Gastroesophageal sphincter (tissue), 3 donors: ENCODE measurements around the gene DYSF.

ENCODE experiments used
- POLR2AphosphoS5 ChIP-seq: sonication (generic); formaldehyde crosslinking; IDR thresholded peaks from one replicate; pipeline ENCODE4 v1.6.1; 2017; ENCODE audit warnings: antibody characterized with exemption
- TF ChIP-seq, protein P1 (sequence below), 4 experiments: fragments of 200-600 bp in 2 of 4; fragments of 450-650 bp in 2 of 4; sonication (generic) in 1 of 4; IDR thresholded peaks; one replicate each; pipeline ENCODE4 v1.5.1; 2017 to 2019; ENCODE audit warnings: antibody characterized with exemption in 4 of 4, mild to moderate bottlenecking in 2 of 4, moderate library complexity in 2 of 4

DNA sequence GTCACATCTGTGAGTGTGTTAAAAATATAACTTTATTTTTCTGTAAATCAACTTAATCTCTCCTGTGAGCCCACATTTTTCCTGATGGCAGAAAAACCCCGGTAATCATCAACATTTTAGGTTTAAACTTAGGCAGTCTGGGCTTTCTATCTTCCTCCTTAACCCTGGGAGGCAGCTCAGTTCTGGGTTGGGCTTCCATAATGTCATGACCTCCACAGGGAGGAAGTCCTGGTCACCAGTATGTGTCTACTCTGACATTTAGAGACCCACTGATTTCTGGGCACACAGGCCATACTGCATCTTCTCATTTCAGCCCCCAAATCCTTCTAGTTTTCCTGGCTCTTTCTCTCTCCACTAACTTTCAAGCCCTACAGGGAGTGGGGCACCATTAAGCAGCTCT lies 181.2 kb downstream of the DYSF start:
- TF ChIP-seq, protein P1, sequence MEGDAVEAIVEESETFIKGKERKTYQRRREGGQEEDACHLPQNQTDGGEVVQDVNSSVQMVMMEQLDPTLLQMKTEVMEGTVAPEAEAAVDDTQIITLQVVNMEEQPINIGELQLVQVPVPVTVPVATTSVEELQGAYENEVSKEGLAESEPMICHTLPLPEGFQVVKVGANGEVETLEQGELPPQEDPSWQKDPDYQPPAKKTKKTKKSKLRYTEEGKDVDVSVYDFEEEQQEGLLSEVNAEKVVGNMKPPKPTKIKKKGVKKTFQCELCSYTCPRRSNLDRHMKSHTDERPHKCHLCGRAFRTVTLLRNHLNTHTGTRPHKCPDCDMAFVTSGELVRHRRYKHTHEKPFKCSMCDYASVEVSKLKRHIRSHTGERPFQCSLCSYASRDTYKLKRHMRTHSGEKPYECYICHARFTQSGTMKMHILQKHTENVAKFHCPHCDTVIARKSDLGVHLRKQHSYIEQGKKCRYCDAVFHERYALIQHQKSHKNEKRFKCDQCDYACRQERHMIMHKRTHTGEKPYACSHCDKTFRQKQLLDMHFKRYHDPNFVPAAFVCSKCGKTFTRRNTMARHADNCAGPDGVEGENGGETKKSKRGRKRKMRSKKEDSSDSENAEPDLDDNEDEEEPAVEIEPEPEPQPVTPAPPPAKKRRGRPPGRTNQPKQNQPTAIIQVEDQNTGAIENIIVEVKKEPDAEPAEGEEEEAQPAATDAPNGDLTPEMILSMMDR (IDR thresholded peaks at IDR 0.05), result no peak
- TF ChIP-seq POLR2AphosphoS5, result no peak
